ENCODE results near the gene POU3F2.

DNA sequence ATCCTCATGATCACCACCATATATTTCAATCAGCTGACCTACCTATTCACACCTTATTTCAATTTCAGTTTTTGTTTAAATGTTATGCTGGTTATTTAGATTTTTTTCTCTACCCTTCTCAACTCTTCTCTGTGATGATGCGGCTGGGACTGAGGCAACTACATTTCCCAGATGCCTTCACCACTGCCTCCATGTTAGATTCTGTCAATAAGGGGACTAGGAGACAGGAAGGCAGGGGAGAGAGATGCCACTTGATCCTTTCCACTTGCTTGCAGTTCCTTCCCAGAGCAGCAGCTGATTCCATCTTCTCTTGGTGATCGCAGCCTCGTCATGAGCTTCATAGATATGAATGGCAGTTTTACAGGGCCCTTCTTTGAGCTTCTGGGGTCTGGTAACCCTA lies 33.5 kb upstream of the POU3F2 start:
- TF ChIP-seq, protein P1, sequence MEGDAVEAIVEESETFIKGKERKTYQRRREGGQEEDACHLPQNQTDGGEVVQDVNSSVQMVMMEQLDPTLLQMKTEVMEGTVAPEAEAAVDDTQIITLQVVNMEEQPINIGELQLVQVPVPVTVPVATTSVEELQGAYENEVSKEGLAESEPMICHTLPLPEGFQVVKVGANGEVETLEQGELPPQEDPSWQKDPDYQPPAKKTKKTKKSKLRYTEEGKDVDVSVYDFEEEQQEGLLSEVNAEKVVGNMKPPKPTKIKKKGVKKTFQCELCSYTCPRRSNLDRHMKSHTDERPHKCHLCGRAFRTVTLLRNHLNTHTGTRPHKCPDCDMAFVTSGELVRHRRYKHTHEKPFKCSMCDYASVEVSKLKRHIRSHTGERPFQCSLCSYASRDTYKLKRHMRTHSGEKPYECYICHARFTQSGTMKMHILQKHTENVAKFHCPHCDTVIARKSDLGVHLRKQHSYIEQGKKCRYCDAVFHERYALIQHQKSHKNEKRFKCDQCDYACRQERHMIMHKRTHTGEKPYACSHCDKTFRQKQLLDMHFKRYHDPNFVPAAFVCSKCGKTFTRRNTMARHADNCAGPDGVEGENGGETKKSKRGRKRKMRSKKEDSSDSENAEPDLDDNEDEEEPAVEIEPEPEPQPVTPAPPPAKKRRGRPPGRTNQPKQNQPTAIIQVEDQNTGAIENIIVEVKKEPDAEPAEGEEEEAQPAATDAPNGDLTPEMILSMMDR (IDR thresholded peaks at IDR 0.05), result no peak
- no peak for TF ChIP-seq EZH2 (IDR thresholded peaks at IDR 0.05)
- TF ChIP-seq EZH2phosphoT487 (IDR thresholded peaks at IDR 0.05), result no peak
